HG03139 (cell line): Measurements from ENCODE around the gene ERMAP.
"Not testable (repeated sequence)": the region's sequence is repeated elsewhere in the genome, so short reads cannot be mapped to it uniquely, and the experiment has no call there.

ENCODE experiments used
- ATAC-seq: cut with Tn5 transposase; IDR thresholded peaks from one replicate; pipeline ENCODE4 v1.9.1; 2021; ENCODE audit not compliant: unreplicated experiment

ERMAP gene

DNA sequence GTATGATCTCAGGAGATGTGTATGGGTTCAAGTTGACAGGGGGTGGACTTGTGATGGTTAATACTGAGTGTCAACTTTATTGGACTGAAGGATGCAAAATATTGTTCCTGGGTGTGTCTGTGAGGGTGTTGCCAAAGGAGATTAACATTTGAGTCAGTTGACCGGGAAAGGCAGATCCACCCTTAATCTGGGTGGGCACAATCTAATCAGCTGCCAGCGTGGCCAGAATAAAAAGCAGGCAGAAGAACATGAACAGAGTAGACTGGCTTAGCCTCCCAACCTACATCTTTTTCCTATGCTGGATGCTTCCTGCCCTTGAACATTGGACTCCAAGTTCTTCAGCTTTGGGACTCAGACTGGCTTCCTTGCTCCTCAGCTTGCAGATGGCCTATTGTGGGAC is 52.8 kb downstream of the ERMAP start:
- not testable (repeated sequence) for ATAC-seq

DNA sequence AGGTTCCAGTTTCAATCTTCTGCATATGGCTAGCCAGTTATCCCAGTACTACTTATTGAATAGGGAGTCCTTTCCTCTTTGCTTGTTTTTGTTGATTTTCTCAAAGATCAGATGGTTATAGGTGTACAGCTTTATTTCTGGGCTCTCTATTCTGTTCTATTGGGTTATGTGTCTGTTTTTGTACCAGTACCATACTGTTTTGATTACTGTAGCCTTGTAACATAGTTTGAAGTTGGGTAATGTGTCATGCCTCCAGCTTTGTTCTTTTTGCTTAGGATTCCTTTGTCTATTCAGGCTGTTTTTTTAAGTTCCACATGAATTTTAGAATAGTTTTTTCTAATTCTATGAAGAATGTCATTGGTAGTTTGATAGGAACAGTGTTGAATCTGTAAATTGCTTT is 56.2 kb downstream of the ERMAP start:
- ATAC-seq: not testable (repeated sequence)

DNA sequence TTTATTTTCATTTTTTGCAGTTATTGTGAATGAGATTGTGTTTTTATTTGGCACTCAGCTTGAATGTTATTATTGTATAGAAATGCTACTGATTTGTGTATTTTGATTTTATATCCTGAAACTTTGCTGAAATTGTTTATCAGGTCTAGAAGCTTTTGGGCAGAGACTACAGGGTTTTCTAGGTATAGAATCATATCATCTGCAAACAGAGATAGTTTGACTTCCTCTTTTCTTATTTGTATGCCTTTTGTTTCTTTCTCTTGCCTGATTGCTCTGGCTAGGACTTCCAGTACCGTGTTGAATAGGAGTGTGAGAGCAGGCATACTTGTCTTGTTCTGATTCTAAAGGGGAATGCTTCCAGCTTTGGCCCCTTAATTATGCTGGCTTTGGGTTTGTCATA is 56.7 kb downstream of the ERMAP start:
- no peak for ATAC-seq

DNA sequence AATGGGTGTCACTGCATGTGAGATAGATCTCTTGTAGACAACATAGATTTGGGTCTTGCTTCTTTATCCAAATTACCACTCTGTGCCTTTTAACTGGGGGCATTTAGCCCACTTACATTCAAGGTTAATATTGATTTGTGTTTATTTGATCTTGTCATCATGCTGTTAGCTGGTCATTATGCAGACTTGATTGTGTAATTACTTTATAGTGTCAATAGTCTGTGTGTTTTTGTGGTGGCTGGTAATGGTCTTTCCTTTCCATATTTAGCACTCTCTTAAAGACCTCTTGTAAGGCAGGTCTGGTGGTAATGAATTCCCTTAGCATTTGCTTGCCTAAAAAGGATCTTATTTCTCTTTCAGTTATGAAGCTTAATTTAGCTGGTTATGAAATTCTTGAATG is 59.1 kb downstream of the ERMAP start:
- no peak for ATAC-seq

DNA sequence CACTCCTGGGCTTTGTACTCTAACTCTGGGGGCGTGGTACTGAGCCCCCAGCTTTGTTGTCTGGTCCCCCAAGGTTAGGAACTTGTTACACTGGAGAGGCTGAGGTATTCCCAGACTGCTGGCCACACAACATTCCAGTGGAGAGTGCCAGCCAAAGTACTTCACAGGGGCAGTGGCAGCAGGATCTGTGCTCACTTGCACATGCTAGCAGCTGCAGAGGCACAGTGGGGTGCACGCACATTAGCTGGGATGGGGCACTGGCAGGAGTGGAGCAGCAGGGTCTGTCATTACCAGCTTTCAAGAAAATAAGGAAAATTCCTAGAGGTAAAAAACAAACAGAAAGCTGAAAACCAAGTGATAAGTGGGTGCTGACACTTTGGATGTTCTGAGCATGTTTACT is 60.5 kb downstream of the ERMAP start:
- ATAC-seq: no peak

DNA sequence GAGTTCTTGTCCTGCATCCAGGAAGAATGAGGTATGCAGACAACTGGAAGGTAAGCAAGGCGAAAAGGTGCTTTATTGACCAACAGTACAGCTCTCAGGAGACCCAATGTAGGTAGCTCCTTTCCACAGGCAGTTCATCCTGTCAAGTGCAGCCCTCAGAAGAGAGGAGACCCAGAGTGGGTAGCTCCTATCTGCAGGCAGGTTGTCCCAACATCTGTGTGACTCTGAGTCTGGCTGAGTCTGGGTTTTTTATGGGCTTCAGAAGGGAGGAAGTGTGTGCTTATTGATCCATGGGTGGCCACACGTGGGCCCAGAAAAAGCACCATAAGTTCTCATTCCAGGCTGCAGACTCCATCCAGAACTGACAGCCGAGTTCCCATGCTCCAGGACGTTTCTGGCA is 63.5 kb downstream of the ERMAP start:
- ATAC-seq: no peak

DNA sequence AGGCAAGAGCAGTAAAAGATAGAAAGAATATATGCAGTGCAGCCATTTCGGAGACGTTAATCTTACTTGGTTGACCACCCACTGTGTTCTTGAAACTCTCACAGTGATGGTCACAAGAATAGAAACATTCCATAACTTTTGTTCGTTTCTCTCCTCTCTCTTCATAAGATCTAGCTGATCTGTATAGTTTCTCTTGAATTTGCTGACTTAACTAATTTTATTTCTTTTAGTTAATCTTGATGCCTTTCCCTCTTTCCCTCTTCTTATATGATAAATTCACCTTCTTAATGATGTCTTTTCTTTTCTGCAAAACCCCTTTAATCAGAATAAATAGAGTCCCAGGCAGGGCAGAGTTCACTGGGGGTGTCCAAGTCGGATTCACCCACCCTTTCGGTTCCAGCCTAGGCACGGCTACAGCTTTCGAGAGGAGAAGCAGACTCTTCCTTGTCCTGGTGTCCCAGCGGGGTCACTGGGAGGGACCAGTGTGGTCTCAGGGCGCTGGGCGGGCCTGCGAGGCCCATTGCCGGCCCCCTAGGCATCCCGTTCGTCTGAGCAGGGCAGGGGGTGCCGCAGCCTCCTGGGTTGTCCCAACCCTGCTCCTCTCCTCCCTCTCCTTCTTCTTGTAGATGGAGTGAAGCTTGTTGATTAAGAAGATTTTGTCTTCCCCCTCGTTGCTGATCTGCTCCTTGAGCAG is 69.3 kb downstream of the ERMAP start:
- ATAC-seq: no peak

DNA sequence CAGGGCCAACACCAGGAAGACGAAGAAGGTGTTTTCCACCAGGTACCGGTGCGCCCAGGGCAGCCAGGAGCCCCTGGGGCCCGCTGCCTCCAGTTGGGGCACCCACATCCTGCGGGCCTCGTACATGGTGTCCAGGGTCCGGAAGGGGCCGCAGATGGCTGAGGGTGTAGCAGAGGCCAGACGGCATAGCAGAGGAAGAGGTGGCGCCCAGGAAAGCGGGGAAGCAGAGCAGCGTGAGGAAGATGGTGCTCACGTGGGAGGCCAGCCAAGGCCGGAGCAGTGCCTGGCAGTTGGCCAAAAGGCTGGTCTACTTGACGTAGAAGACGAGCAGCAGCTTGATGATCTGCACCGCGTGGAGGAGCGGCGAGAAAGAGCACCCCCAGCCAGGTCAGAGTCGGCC is 69.9 kb downstream of the ERMAP start:
- ATAC-seq: no peak

DNA sequence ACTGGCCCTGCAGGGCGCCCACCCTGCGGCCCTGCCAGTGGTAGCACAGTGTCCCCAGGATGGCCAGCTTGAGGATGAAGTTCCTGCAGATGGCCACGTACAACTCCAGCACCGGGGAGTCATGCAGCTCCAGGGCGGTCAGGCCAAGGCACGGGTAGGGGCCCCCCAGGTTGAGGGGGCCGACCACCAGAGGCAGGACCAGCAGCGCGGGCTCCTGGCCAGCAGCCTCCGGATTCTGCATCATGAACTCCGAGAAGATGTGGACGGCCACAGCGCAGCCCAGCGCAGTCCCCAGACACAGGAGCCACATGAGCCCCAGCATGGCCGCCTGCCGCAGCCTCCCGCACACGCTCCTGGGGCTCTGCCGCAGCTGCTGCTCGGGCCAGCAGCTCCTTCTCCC is 70.4 kb downstream of the ERMAP start:
- ATAC-seq: no peak

DNA sequence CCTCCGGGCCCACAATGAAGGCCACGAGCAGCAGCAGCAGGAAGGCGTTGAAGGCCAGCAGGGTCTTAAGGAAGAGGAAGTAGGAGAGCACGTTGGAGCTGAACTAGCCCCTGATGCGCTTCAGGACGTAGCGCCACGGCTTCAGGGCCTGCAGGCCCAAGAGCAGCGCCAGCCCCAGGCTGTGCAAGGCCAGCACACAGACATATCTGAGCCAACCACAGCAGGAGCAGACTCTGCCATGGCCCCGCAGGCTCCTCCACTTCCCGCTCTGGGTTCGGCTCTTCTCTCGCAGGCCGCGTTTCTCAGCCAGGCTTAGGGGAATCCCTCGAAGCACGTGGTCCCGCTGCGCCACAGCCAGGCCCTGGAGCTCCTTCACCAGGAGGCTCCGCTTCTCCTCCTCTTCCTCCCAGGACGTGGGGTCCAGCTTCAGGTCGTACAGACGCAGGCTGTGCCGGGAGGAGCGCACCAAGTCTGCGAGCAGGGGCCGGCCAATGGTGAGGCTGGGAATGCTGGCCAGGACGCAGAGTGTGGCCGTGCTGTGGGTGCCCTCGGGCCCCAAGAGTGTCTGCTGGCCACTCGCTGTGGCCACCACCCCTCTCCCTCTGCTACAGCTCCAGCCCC is 71.2 kb downstream of the ERMAP start:
- ATAC-seq: no peak

DNA sequence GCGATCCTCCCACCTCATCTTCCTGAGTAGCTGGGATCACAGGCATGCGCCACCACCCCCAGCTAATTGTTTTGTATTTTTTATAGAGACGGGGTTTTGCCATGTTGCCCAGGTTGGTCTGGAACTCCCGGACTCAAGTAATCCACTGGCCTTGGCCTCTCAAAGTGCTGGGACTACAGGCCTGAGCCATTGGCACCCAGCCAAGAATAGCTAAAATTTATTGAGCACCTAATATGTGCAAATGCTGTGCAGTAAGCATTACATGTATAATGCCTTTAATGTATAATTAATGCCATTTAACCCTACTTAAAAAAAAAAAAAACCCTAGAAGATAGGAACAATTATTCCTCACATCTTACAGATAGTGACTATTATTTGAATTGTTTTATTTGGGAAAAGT is 72.3 kb downstream of the ERMAP start:
- ATAC-seq: no peak

DNA sequence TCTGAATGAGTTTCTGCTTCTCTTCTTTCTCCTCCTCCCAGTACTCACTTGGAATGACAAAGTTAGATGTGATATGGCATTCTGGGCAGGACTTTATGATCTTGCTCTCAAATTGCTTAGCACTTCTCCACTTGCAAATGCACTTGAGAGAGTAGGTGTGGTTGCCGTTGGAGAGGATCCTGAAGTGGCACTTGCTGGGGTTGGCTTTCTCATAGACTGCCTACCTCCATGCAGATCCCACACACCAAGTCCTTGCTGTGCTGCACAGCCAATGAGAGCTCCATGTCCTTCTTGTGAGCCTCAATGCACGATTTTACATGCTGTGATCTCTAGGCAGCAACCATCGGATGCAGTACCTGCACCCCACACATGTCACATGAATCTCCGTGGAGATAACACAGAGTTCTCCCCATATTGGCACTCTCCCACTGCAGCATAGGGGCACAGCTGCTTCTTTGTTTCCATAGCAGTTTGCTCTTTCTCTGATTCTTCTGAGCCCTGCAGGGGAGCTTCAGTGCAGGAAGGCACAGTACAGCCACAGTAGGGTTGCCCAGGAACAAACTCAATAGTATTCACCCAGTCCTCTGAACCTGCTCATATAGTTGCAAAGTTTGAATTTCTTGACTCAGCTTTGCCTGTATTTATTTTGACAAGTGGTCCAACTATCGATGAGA is 74.7 kb downstream of the ERMAP start:
- no peak for ATAC-seq
